ENCODE measurements around the gene MEIS2. TPM values are rescaled to one million over a fixed set of nuclear protein-coding genes. Genes with fewer than 3 reads are reported as not detected.

MEIS2 gene
- total and polyA plus RNA-seq, 7 donors = 1.4 to 154 (median 76.0) TPM

GRCh38 chr15:36860792-36861191 lies 239.6 kb downstream of the MEIS2 start:
- intact Hi-C loops (cut with DNase I) = no loop called here
- DNase-seq = no peak
- Histone ChIP-seq H3K4me1 (no peaks in the 10 kb centered on the region), H3K27ac (no peak overlapping the region), H3K9me3 (no peaks in the 10 kb centered on the region), H3K27me3 (no peaks in the 10 kb centered on the region), H3K36me3 (no peaks in the 10 kb centered on the region), H3K4me3 (no peak overlapping the region)
- WGBS, 2 donors = 57 to 84% methylated on average over 2 of the region's 2 CpGs
- TF ChIP-seq POLR2AphosphoS5 (IDR thresholded peaks at IDR 0.05) (no peak), CTCF (IDR thresholded peaks at IDR 0.05) (no peak), POLR2A (IDR thresholded peaks at IDR 0.05) (no peak), EP300 (IDR thresholded peaks at IDR 0.05) (no peak)

- Histone ChIP-seq H3K36me3 (no peaks in the 10 kb centered on the region), H3K27ac (no peak overlapping the region), H3K9me3 (no peaks in the 10 kb centered on the region), H3K27me3 (no peaks in the 10 kb centered on the region), H3K4me1 (no peaks in the 10 kb centered on the region), H3K4me3 (no peak overlapping the region)
- DNase-seq = no peak
- TF ChIP-seq POLR2AphosphoS5 (IDR thresholded peaks at IDR 0.05) = no peak
- TF ChIP-seq EP300 (IDR thresholded peaks at IDR 0.05) = no peak
- TF ChIP-seq POLR2A (IDR thresholded peaks at IDR 0.05) = no peak
- no peak for TF ChIP-seq CTCF (IDR thresholded peaks at IDR 0.05)
- intact Hi-C loops (cut with DNase I) = no loop called here
Observed at GRCh38 chr15:36858423-36858822, 241.9 kb downstream of the MEIS2 start.

GRCh38 chr15:36856339-36856973 lies 243.9 kb downstream of the MEIS2 start:
- Histone ChIP-seq H3K27ac (no peak overlapping the region), H3K27me3 (no peaks in the 10 kb centered on the region), H3K4me3 (no peak overlapping the region), H3K36me3 (no peaks in the 10 kb centered on the region), H3K4me1 (no peaks in the 10 kb centered on the region), H3K9me3 (no peaks in the 10 kb centered on the region)
- no peak for DNase-seq
- TF ChIP-seq POLR2A (IDR thresholded peaks at IDR 0.05) = no peak
- no peak for TF ChIP-seq POLR2AphosphoS5 (IDR thresholded peaks at IDR 0.05)
- no peak for TF ChIP-seq CTCF (IDR thresholded peaks at IDR 0.05)
- 64 to 77% methylated on average over 5 of the region's 6 CpGs for WGBS, 2 donors
- intact Hi-C loops (cut with DNase I) = no loop called here

- intact Hi-C loops (cut with DNase I) = no loop called here
- no peak overlapping the region for H3K4me3 ChIP-seq
- no peak overlapping the region for H3K27ac ChIP-seq
- H3K36me3 ChIP-seq = no peaks in the 10 kb centered on the region
- 92 to 96% methylated on average over 2 of the region's 2 CpGs for WGBS, 2 donors
- no peaks in the 10 kb centered on the region for H3K4me1 ChIP-seq
- no peaks in the 10 kb centered on the region for H3K9me3 ChIP-seq
- TF ChIP-seq POLR2A (IDR thresholded peaks at IDR 0.05) (no peak), POLR2AphosphoS5 (IDR thresholded peaks at IDR 0.05) (no peak), EP300 (IDR thresholded peaks at IDR 0.05) (no peak)
- H3K27me3 ChIP-seq = no peaks in the 10 kb centered on the region
- DNase-seq = no peak
Observed at GRCh38 chr15:36850864-36851263, 249.5 kb downstream of the MEIS2 start.

GRCh38 chr15:36845270-36845669 lies 255.1 kb downstream of the MEIS2 start:
- intact Hi-C loops (cut with DNase I) = no loop called here
- Histone ChIP-seq H3K27me3 (no peaks in the 10 kb centered on the region), H3K36me3 (no peaks in the 10 kb centered on the region), H3K9me3 (no peaks in the 10 kb centered on the region), H3K4me1 (peaks cover 0 to 11% (median 10%) of the 10 kb centered on the region in 4 donors), H3K27ac (no peak overlapping the region), H3K4me3 (no peak overlapping the region)
- DNase-seq = no peak
- TF ChIP-seq EP300 (IDR thresholded peaks at IDR 0.05) (no peak), CTCF (IDR thresholded peaks at IDR 0.05) (no peak), POLR2A (IDR thresholded peaks at IDR 0.05) (no peak), POLR2AphosphoS5 (IDR thresholded peaks at IDR 0.05) (no peak)
